ENCODE measurements around the gene ANKFY1. TPM values are rescaled to one million over a fixed set of nuclear protein-coding genes. Genes with fewer than 3 reads are reported as not detected.

ANKFY1 gene
- total RNA-seq, 1 experiment from 2014 or later: 46.8 TPM

DNA sequence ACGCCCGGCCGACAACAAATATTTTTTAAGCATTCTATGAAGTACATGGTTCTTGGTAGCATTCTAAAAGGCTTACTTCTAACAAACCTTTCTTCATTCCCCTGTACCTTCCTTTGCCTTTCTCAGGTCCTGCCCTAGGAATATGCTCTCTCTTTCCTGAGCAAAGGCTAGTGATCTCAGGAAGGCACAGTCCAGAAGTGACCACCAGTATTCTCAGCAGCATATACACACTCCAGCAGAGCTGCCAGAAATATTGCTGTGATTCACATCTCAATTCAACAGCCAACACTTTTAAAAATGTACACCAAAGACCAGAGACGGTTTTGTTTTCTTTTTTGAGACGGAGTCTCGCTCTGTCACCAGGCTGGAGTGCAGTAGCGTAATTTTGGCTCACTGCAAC, 41.4 kb upstream of the ANKFY1 start:
- TF ChIP-seq, protein P1, sequence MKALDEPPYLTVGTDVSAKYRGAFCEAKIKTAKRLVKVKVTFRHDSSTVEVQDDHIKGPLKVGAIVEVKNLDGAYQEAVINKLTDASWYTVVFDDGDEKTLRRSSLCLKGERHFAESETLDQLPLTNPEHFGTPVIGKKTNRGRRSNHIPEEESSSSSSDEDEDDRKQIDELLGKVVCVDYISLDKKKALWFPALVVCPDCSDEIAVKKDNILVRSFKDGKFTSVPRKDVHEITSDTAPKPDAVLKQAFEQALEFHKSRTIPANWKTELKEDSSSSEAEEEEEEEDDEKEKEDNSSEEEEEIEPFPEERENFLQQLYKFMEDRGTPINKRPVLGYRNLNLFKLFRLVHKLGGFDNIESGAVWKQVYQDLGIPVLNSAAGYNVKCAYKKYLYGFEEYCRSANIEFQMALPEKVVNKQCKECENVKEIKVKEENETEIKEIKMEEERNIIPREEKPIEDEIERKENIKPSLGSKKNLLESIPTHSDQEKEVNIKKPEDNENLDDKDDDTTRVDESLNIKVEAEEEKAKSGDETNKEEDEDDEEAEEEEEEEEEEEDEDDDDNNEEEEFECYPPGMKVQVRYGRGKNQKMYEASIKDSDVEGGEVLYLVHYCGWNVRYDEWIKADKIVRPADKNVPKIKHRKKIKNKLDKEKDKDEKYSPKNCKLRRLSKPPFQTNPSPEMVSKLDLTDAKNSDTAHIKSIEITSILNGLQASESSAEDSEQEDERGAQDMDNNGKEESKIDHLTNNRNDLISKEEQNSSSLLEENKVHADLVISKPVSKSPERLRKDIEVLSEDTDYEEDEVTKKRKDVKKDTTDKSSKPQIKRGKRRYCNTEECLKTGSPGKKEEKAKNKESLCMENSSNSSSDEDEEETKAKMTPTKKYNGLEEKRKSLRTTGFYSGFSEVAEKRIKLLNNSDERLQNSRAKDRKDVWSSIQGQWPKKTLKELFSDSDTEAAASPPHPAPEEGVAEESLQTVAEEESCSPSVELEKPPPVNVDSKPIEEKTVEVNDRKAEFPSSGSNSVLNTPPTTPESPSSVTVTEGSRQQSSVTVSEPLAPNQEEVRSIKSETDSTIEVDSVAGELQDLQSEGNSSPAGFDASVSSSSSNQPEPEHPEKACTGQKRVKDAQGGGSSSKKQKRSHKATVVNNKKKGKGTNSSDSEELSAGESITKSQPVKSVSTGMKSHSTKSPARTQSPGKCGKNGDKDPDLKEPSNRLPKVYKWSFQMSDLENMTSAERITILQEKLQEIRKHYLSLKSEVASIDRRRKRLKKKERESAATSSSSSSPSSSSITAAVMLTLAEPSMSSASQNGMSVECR (CRISPR knock-in tag; IDR thresholded peaks at IDR 0.05; ENCODE audit: borderline replicate concordance): no peak
- TF ChIP-seq NR2C2 (CRISPR knock-in tag; IDR thresholded peaks at IDR 0.05) (no peak), NFYB (CRISPR knock-in tag; conservative IDR thresholded peaks at IDR 0.05; ENCODE audit: low read depth) (no peak)
- POLR2A ChIA-PET: no interaction called here

DNA sequence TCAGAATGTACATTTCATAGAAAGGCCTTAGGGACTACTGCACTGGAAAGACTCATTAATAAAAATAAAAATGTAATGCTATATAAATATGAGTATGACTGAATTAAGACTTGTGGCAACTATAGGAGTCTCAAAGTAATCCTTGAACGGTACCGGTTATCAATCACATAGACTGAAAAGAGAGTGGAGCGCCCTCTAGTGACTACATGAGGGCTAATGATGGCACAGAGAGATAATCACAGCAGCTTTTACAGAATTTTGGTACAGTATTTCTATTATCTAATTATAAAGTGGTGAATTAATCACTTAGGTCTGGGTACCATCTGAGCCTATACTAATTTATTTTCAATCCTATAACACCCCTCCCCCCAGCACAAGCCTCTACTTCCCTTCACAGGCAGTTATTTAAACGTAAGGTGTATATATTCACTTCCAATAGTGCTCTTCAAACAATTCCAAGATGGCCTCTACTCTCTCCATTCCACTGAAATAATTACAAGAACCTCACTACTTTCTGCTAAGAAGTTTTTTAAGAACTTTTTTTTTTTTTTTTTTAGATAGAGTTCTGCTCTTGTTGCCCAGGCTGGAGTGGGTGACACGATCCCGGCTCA, 40.7 kb upstream of the ANKFY1 start:
- Mint-ChIP-seq H3K36me3 (peaks cover 43% of the 10 kb centered on the region), H3K4me1 (peaks cover 38% of the 10 kb centered on the region), H3K27ac (no peak overlapping the region), H3K4me3 (no peak overlapping the region), H3K9me3 (no peaks in the 10 kb centered on the region), H3K27me3 (ENCODE audit: low read depth) (no peaks in the 10 kb centered on the region)
- TF ChIP-seq TEAD1 (CRISPR knock-in tag; IDR thresholded peaks at IDR 0.05): no peak
- TF ChIP-seq, protein P2, sequence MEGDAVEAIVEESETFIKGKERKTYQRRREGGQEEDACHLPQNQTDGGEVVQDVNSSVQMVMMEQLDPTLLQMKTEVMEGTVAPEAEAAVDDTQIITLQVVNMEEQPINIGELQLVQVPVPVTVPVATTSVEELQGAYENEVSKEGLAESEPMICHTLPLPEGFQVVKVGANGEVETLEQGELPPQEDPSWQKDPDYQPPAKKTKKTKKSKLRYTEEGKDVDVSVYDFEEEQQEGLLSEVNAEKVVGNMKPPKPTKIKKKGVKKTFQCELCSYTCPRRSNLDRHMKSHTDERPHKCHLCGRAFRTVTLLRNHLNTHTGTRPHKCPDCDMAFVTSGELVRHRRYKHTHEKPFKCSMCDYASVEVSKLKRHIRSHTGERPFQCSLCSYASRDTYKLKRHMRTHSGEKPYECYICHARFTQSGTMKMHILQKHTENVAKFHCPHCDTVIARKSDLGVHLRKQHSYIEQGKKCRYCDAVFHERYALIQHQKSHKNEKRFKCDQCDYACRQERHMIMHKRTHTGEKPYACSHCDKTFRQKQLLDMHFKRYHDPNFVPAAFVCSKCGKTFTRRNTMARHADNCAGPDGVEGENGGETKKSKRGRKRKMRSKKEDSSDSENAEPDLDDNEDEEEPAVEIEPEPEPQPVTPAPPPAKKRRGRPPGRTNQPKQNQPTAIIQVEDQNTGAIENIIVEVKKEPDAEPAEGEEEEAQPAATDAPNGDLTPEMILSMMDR (IDR thresholded peaks at IDR 0.05): peak; percentile 65; the same call in 1 of the 2 replicates
- POLR2A ChIA-PET: interaction anchor here (0.7 kb wide), 1 partner anchor 89 kb away, joined by 3 read pairs; no protein-coding TSS in a partner anchor
- ATAC-seq (0 out of 2 replicates have a peak, but pooled peaks have one; percentile 21), DNase-seq (ENCODE audit: low spot score) (peak; percentile 33)
- CTCF ChIA-PET: interaction anchor here (0.6 to 2.0 kb wide), 28 partner anchors 10 to 976 kb away, joined by 3 to 8 read pairs (median 4); no protein-coding TSS in a partner anchor

More for the DNA sequence above, 41.4 kb upstream of the ANKFY1 start:
- no peak for ATAC-seq
- Mint-ChIP-seq H3K27ac (peak overlapping the region; percentile 99), H3K9me3 (peaks cover 5% of the 10 kb centered on the region), H3K4me1 (peaks cover 45% of the 10 kb centered on the region), H3K36me3 (peaks cover 49% of the 10 kb centered on the region), H3K27me3 (ENCODE audit: low read depth) (no peaks in the 10 kb centered on the region), H3K4me3 (no peak overlapping the region)
- no peak for DNase-seq (ENCODE audit: low spot score)
- CTCF ChIA-PET: interaction anchor here (0.7 to 1.9 kb wide), 13 partner anchors 16 to 975 kb away, joined by 3 to 8 read pairs (median 4); no protein-coding TSS in a partner anchor

DNA sequence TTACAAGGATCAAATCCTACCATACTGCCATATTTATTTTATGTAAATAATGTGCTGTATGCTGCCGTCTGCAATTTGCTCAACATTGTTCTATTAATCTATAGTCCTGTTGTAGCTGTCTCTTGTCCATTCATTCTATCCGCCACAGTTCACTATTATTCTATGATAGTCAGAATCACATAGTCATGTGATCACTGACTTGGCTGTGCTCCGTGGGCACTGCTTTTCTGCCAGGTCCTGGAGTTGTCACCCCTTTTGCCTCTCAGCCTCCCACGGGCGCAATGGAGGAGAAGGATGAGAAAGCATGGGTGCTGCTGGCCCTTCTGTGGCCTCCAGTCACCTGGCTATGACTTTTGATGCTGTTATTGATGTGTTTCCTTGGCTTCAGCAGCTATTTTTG, 37.3 kb upstream of the ANKFY1 start:
- no peak for ATAC-seq
- no peaks in the 10 kb centered on the region for H3K27me3 Mint-ChIP-seq (ENCODE audit: low read depth)
- ChIA-PET CTCF (no interaction called here), POLR2A (interaction anchor here (0.6 kb wide), 1 partner anchor 101 kb away, joined by 3 read pairs; no protein-coding TSS in a partner anchor)
- H3K4me3 Mint-ChIP-seq: no peak overlapping the region
- H3K27ac Mint-ChIP-seq: peak overlapping the region; percentile 25
- DNase-seq (ENCODE audit: low spot score): no peak
- peaks cover 52% of the 10 kb centered on the region for H3K36me3 Mint-ChIP-seq
- H3K9me3 Mint-ChIP-seq: no peaks in the 10 kb centered on the region
- peaks cover 29% of the 10 kb centered on the region for H3K4me1 Mint-ChIP-seq
- TF ChIP-seq JAZF1 (CRISPR knock-in tag; IDR thresholded peaks at IDR 0.05) (no peak), ZNF317 (CRISPR knock-in tag; IDR thresholded peaks at IDR 0.05; ENCODE audit: borderline replicate concordance, low read depth) (no peak), IRF2 (CRISPR knock-in tag; IDR thresholded peaks at IDR 0.05; ENCODE audit: borderline replicate concordance, low read depth) (no peak), RORB (CRISPR knock-in tag; IDR thresholded peaks at IDR 0.05) (no peak), HMGA2 (CRISPR knock-in tag; IDR thresholded peaks at IDR 0.05) (no peak)
- TF ChIP-seq, protein P3, sequence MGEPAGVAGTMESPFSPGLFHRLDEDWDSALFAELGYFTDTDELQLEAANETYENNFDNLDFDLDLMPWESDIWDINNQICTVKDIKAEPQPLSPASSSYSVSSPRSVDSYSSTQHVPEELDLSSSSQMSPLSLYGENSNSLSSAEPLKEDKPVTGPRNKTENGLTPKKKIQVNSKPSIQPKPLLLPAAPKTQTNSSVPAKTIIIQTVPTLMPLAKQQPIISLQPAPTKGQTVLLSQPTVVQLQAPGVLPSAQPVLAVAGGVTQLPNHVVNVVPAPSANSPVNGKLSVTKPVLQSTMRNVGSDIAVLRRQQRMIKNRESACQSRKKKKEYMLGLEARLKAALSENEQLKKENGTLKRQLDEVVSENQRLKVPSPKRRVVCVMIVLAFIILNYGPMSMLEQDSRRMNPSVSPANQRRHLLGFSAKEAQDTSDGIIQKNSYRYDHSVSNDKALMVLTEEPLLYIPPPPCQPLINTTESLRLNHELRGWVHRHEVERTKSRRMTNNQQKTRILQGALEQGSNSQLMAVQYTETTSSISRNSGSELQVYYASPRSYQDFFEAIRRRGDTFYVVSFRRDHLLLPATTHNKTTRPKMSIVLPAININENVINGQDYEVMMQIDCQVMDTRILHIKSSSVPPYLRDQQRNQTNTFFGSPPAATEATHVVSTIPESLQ (CRISPR knock-in tag; IDR thresholded peaks at IDR 0.05): no peak
- TF ChIP-seq, protein P4, sequence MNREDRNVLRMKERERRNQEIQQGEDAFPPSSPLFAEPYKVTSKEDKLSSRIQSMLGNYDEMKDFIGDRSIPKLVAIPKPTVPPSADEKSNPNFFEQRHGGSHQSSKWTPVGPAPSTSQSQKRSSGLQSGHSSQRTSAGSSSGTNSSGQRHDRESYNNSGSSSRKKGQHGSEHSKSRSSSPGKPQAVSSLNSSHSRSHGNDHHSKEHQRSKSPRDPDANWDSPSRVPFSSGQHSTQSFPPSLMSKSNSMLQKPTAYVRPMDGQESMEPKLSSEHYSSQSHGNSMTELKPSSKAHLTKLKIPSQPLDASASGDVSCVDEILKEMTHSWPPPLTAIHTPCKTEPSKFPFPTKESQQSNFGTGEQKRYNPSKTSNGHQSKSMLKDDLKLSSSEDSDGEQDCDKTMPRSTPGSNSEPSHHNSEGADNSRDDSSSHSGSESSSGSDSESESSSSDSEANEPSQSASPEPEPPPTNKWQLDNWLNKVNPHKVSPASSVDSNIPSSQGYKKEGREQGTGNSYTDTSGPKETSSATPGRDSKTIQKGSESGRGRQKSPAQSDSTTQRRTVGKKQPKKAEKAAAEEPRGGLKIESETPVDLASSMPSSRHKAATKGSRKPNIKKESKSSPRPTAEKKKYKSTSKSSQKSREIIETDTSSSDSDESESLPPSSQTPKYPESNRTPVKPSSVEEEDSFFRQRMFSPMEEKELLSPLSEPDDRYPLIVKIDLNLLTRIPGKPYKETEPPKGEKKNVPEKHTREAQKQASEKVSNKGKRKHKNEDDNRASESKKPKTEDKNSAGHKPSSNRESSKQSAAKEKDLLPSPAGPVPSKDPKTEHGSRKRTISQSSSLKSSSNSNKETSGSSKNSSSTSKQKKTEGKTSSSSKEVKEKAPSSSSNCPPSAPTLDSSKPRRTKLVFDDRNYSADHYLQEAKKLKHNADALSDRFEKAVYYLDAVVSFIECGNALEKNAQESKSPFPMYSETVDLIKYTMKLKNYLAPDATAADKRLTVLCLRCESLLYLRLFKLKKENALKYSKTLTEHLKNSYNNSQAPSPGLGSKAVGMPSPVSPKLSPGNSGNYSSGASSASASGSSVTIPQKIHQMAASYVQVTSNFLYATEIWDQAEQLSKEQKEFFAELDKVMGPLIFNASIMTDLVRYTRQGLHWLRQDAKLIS (CRISPR knock-in tag; IDR thresholded peaks at IDR 0.05; ENCODE audit: borderline replicate concordance): no peak
- TF ChIP-seq, protein P5, sequence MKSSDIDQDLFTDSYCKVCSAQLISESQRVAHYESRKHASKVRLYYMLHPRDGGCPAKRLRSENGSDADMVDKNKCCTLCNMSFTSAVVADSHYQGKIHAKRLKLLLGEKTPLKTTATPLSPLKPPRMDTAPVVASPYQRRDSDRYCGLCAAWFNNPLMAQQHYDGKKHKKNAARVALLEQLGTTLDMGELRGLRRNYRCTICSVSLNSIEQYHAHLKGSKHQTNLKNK (CRISPR knock-in tag; IDR thresholded peaks at IDR 0.05): no peak
- TF ChIP-seq, protein P6, sequence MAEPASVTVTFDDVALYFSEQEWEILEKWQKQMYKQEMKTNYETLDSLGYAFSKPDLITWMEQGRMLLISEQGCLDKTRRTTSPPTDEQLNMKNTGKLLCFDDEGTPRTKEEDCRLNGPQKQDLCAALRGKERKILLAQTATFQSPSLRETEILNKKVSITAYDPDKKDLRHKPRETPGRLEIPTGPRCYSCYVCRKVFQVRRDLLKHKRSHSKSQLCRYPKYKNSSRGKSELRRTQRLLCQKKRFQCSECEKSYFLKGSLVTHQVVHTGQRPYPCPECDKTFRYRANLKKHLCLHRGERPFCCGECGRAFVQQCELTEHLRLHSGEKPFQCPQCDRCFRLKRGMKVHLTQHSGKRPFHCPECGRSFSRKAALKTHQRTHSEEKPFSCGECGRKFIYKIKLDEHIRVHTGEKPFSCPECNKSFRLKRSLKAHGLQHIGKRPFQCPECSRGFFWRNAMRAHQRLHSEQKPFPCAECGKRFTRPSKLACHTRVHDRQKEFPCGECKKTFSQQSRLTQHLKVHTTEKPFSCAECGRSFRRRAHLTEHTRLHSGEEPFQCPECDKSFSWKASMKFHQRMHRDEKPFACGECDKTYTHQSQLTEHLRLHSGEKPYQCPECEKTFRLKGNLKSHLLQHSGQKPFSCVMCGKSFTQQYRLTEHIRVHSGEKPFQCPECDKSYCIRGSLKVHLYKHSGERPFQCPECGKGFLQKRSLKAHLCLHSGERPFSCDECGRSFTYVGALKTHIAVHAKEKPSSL (CRISPR knock-in tag; conservative IDR thresholded peaks at IDR 0.05): no peak
